ENCODE results near the gene ATG3.
"Not testable (repeated sequence)": the region's sequence is repeated elsewhere in the genome, so short reads cannot be mapped to it uniquely, and the experiment has no call there.

Gene ATG3

DNA sequence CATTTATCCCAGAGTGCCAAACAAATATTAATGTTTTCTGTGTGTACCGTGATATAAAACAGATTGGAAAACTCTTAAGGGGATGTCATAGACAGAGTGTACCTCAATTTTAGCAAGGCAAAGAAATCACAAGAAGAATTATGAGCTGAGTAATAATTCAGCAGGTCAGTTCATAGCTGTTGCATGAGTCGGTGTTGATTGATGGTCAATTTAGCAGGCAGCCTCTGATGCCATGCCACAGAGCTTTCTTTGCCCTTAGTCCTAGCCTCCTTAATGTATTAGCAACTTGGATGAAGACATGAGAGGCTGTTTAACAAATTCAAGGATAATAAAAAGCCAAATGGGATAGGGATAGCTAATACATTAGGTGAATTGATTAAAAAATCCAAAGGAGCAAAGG lies 6.9 kb upstream of the ATG3 start:
- in situ Hi-C loops (cut with HindIII; ENCODE audit: low pct_ligation_motif_present, low pct_unique_long_range_greater_than_20kb, low sequenced_read_pairs) = no loop called here
- peak; percentile 50 for DNase-seq

GRCh38 chr3:112564940-112565305 lies 3.2 kb upstream of the ATG3 start:
- no peak for DNase-seq
- in situ Hi-C loops (cut with HindIII; ENCODE audit: low pct_ligation_motif_present, low pct_unique_long_range_greater_than_20kb, low sequenced_read_pairs) = no loop called here

DNA sequence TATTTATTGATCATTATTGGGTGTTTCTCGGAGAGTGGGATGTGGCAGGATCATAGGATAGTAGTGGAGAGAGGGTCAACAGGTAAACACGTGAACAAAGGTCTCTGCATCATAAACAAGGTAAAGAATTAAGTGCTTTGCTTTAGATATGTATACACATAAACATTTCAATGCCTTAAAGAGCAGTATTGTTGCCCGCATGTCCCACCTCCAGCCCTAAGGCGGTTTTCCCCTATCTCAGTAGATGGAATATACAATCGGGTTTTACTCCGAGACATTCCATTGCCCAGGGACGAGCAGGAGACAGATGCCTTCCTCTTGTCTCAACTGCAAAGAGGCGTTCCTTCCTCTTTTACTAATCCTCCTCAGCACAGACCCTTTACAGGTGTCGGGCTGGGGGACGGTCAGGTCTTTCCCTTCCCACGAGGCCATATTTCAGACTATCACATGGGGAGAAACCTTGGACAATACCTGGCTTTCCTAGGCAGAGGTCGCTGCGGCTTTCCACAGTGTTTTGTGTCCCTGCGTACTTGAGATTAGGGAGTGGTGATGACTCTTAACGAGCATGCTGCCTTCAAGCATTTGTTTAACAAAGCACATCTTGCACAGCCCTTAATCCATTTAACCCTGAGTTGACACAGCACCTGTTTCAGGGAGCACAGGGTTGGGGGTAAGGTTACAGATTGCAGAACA lies 2.6 kb upstream of the ATG3 start:
- DNase-seq; in situ Hi-C loops (cut with HindIII; ENCODE audit: low pct_ligation_motif_present, low pct_unique_long_range_greater_than_20kb, low sequenced_read_pairs): not testable (repeated sequence)

DNA sequence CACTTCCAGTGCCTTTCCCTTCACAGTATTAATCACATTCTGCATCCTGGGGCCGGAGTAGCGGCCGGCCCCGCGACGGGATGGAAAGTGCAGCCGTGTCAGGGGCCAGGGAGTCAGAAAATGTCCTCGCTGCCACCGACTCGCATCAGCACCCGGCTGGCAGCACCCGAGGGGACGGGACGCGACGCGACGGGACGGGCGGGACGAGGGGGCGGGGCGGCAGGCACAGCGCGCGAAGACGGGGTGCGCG lies 353 bp downstream of the ATG3 start:
- no peak for DNase-seq
- in situ Hi-C loops (cut with HindIII; ENCODE audit: low pct_ligation_motif_present, low pct_unique_long_range_greater_than_20kb, low sequenced_read_pairs) = no loop called here

DNA sequence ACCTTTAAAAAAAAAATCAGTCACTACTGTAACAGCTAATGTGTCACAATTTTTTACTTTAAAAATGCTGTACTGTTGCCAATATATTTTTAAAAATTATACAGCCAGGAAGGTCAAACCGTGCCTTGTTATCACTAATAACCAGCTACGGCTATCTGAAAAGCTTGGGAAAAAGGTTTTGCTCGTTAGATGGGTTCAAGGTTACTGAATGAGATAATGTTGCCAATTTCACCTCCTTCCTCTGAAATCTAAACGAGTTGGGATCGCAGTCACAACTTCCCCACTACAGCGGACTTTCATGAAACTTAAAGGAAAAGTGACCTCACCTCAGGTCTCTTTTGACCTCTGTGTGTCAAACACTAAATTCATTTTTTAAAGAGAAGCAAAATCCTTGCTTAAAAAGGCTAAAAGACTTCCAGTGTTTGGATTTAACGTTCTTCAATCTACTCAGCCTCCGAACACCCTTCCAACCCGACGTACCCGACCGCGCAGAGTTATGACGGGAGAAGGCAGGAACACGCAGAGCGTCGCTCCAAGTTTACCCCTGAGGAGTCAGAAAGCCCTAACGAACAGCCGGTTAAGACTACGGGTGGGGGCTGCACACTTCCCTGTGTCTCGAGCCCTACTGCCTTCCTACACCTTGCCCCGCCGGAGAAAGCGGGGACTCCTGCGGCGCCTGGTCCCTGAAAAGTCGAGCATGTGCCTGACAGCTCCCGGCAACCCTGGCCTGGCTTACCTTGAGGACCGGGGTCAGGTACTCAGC lies 860 bp downstream of the ATG3 start:
- in situ Hi-C loops (cut with HindIII; ENCODE audit: low pct_ligation_motif_present, low pct_unique_long_range_greater_than_20kb, low sequenced_read_pairs) = no loop called here
- peak; percentile 84 for DNase-seq

GRCh38 chr3:112560307-112560706 lies 1.5 kb downstream of the ATG3 start:
- DNase-seq = no peak
- in situ Hi-C loops (cut with HindIII; ENCODE audit: low pct_ligation_motif_present, low pct_unique_long_range_greater_than_20kb, low sequenced_read_pairs) = no loop called here

- no peak for DNase-seq
- in situ Hi-C loops (cut with HindIII; ENCODE audit: low pct_ligation_motif_present, low pct_unique_long_range_greater_than_20kb, low sequenced_read_pairs) = no loop called here
These were observed 3.8 kb downstream of the ATG3 start for GRCh38 chr3:112557976-112558375.

- in situ Hi-C loops (cut with HindIII; ENCODE audit: low pct_ligation_motif_present, low pct_unique_long_range_greater_than_20kb, low sequenced_read_pairs) = no loop called here
- no peak for DNase-seq
These were observed 6.1 kb downstream of the ATG3 start for GRCh38 chr3:112555535-112556170.

- in situ Hi-C loops (cut with HindIII; ENCODE audit: low pct_ligation_motif_present, low pct_unique_long_range_greater_than_20kb, low sequenced_read_pairs) = no loop called here
- no peak for DNase-seq
These were observed 10.9 kb downstream of the ATG3 start for GRCh38 chr3:112550859-112551258.

GRCh38 chr3:112546216-112546759 lies 15.5 kb downstream of the ATG3 start:
- DNase-seq = no peak
- in situ Hi-C loops (cut with HindIII; ENCODE audit: low pct_ligation_motif_present, low pct_unique_long_range_greater_than_20kb, low sequenced_read_pairs) = no loop called here

DNA sequence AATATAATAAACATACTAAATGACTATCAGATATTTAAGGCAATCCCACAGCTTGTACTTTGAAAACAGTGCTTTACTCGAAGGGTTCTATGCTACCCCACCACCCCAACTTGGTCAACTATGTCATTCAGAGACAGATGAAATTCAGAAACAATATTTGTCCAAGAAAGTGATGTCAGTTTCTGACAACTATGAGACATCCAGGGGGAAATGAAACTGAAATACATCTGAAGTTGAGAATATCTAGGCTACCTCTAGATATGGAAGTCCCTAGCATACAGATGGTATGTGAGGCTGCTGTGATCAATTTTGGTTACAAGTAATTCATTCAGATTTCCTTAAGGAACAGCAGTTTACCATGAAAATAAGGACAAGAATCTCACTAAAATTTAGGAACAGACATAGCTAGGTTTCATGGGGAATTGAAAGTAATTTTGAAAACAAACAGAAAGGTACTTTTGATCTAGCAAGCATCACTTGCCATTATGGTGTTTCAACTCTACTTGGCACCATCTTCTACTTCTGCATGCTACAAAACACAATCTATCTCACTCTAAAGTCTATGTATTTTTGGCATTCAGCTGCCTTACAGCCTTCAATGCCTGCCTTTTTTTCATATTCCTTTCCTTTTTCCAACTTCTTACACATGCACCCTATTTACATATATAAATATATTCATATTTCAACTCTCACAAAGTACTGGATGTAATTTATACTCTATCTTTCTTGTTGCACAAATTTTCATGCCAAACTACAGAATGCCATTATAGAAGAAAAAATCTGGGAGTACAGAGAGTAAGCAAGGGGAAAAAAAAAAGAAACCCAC lies 21.7 kb downstream of the ATG3 start:
- in situ Hi-C loops (cut with HindIII; ENCODE audit: low pct_ligation_motif_present, low pct_unique_long_range_greater_than_20kb, low sequenced_read_pairs) = no loop called here

DNA sequence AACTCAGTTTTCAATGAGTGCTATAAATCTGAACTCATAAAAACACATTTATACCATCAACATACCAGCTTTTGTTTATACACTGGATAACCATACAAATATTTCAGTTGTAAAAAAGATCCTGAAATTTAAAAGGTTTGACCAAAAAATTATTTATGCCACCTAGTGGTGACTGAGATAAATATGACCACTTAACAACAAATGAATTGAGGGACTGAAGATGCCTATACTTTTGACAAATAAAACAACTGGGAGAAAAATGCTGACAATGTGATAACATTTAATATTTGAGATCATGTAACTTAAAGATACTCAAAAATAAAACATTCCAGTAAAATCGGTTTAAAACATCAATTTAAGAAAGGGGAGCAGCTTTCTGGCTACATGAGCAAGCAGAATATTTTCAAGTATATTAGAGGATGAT lies 30.4 kb downstream of the ATG3 start:
- in situ Hi-C loops (cut with HindIII; ENCODE audit: low pct_ligation_motif_present, low pct_unique_long_range_greater_than_20kb, low sequenced_read_pairs) = no loop called here
- peak; percentile 42 for DNase-seq

More for the DNA sequence above, 21.7 kb downstream of the ATG3 start:
- no peak for DNase-seq

DNA sequence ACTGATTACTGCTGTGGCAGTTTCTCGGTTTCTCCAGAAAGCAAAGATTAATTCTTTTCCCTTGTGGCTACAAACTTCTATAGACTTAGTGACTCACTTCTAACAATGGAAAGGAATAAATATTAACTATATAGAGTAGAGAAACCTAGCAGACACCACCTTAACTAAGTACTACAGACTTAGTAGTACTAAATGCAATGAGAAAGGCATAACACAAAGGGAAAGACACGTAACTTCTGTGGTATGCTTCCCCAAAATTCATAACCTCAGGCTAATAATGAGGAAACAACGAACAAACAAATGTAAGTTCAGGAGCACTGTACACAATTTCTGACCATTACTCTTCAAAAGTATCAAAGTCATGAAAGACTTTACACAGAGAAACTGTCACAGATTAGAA lies 31.2 kb downstream of the ATG3 start:
- in situ Hi-C loops (cut with HindIII; ENCODE audit: low pct_ligation_motif_present, low pct_unique_long_range_greater_than_20kb, low sequenced_read_pairs) = no loop called here
- no peak for DNase-seq

DNA sequence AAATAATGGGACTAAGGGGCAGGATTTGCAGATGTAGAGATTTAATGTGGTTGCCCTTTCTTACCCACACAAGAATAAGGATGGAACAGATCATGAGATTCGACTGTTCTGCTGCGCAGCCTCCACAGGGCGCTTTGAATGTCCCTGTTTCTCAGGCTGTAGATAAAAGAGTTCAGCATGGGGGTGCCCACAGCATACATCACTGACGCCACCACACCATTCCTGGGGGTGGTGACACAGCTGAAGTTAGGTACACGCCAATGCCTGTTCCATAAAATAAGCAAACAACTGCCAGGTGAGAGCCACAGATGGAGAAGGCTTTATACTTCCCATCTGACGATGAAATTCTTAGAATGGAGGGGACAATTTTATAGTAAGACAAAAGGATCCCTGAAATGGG lies 37.6 kb downstream of the ATG3 start:
- DNase-seq; in situ Hi-C loops (cut with HindIII; ENCODE audit: low pct_ligation_motif_present, low pct_unique_long_range_greater_than_20kb, low sequenced_read_pairs): not testable (repeated sequence)

DNA sequence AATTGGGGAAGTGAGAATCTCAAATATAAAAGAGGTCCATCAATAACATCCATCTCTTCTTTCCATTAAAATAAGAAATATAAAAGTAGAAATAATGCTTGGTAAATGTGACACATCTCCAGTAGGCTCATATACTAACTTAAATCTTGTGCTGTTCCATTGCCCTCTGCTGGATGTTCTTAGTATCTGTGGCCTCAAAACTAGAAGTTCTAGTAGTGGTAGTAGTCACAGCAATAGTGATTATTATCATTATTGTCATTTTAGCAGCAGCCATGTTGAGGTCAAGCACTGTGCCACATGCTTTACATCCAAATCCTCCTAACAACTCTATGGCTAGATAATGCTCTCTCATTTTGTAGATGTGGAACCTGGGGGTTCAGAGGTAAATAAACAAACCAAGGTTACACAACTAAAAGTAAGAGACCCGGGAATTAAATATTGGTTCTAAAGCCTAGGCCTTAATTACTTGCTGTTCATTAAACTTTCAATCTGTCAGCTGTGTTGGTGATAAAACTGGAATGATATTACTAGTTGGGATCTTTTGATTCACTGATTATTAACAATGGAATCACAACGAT lies 42.2 kb downstream of the ATG3 start:
- DNase-seq = peak; percentile 64
- in situ Hi-C loops (cut with HindIII; ENCODE audit: low pct_ligation_motif_present, low pct_unique_long_range_greater_than_20kb, low sequenced_read_pairs) = no loop called here

GRCh38 chr3:112518970-112519369 lies 42.8 kb downstream of the ATG3 start:
- DNase-seq; in situ Hi-C loops (cut with HindIII; ENCODE audit: low pct_ligation_motif_present, low pct_unique_long_range_greater_than_20kb, low sequenced_read_pairs): not testable (repeated sequence)

DNA sequence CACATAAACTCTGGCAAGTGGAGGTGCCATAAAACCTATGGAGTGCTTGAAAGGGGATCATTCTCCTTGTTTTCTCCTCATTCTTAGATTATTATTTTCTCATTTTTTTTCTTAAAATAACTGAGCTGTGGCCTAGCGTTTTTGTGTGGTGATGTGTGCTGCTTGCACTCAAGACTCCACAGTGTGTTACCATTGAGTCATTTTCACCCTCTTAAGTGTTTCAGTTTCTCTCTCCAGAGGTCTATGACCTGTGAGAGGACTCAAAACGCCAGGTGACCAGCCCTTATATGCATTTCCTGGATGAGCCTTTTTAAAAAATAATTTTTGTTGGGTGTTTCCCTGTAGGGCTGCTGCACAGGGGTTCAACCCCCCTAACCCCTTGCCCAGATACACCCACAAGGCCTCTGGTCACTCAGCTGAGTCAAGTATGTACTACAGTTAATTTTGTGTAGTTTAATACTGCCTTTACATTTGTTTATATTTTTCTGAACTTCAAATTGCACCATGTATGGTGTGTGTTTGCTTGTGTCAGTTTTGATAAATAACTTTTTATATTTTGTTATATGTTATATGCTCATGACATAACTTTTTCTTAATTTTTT lies 47.1 kb downstream of the ATG3 start:
- in situ Hi-C loops (cut with HindIII; ENCODE audit: low pct_ligation_motif_present, low pct_unique_long_range_greater_than_20kb, low sequenced_read_pairs) = no loop called here
- no peak for DNase-seq

DNA sequence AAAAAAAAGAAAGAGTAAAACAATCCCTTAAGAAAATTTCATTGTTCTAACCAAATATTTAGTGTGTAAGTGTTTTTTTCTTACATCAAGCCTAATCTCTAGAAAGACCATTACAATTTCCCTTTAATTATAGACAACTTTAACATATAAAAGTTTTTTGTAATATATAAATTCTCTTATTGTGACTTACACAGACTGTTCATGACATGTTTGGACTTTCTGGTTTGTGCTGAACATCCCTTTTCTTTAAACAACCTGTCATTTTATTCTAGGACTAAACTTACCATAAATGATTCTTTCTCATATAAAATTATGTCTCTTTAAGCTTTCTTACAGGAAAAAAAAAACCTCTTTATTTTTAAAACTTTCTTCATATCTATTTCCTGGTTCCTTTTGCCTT lies 49.4 kb downstream of the ATG3 start:
- DNase-seq = no peak
- in situ Hi-C loops (cut with HindIII; ENCODE audit: low pct_ligation_motif_present, low pct_unique_long_range_greater_than_20kb, low sequenced_read_pairs) = no loop called here
